GM21423 (cell line): ENCODE measurements around the gene SCAPER.
A peak's percentile ranks its signal among the peaks of the same experiment; 100 is the strongest.
"Not testable (repeated sequence)": the region's sequence is repeated elsewhere in the genome, so short reads cannot be mapped to it uniquely, and the experiment has no call there.

Experiments used
- ATAC-seq: cut with Tn5 transposase; IDR thresholded peaks from one replicate; pipeline ENCODE4 v1.9.1; 2021; ENCODE audit warnings: mild to moderate bottlenecking, moderate library complexity; ENCODE audit not compliant: unreplicated experiment

Gene SCAPER

DNA sequence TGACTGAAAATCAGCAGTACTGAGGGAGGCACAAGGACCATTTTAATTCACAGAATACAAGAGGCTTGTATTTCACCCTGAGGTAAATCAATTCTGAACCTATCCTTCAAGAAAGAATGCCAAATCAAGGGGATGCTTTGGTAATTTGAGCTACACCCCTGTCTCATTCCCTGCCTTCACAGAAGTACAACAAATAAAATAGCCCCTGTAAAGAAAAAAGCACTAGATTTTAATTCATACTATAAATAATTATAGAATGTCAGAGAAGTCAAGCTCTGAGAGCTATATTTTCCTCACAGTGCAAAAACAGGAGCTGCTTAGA is 319.6 kb downstream of the SCAPER start:
- no peak for ATAC-seq

DNA sequence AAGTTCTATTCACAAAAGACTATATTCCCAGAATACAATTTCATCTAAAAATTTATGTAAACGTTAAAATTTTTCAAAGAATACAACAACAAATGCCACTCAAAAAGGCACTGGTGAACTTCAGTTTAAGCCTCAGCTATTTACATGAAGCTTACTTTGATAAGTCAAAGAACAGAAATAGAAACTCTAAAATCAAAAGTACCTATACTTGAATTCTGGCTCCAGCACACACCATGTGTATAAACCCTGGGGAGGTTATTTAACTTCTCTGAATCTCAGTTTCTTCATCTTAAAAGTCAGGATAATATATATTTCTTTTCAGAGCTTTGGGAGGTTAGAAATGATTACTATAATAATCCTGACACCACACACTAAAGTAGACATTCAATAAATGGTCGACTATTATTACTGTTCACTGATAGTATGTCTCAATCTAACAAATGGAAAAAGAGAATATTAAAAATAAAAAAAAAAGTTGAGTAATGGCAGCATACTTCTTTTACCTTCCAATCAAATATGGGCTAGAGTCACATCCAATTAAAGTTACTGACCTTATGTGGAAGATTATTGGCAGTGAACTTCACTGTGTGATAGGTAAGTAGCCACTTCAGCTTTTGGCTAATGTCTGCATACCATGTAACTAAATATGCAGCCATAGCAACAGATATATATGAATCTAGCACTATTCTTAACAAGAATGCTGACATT is 320.1 kb downstream of the SCAPER start:
- ATAC-seq: no peak

DNA sequence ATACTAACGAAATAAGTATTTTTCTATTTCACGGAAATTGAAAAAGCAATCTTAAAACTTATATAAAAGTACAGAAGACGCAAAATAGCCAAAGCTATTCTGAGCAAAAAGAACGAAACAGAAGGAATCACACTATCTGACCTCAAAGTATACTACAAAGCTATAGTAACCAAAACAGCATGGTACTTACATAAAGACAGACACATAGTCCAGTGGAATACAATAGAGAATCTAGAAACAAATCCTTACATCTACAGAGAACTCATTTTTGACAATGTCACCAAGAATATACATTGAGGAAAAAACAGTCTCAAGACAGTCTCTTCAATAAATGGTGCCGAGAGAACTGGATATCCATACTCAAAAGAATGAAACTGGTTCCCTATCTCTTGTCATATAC is 322.6 kb downstream of the SCAPER start:
- no peak for ATAC-seq

DNA sequence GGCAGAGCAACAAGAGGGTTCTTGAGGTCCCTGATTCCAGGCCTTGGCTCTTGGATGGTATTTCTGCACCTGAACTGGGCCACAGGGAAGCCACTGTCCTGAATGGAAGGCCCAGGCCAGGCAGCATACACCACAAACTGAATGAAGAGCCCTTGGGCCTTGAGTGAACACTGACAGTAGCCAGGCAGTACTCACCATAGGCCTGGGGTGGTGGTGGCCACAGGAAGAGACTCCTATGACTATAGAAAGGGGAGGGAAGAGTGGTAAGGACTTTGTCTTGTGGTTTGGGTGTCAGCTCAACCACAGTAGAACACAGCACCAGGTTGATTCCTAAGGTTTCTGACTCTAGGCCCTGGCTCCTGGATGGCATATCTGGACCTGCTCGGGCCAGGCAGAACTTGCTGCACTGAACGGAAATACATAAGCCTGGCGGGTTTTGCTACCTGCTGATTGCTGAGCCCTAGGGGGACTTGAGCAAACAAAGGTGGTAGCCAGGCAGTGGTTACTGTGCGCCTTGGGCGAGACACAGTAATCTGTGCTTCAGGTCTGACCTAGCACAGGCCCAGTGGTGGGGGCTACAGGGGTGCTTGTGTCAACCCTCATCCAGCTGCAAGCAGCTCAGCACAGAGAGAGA is 327.1 kb downstream of the SCAPER start:
- no peak for ATAC-seq

DNA sequence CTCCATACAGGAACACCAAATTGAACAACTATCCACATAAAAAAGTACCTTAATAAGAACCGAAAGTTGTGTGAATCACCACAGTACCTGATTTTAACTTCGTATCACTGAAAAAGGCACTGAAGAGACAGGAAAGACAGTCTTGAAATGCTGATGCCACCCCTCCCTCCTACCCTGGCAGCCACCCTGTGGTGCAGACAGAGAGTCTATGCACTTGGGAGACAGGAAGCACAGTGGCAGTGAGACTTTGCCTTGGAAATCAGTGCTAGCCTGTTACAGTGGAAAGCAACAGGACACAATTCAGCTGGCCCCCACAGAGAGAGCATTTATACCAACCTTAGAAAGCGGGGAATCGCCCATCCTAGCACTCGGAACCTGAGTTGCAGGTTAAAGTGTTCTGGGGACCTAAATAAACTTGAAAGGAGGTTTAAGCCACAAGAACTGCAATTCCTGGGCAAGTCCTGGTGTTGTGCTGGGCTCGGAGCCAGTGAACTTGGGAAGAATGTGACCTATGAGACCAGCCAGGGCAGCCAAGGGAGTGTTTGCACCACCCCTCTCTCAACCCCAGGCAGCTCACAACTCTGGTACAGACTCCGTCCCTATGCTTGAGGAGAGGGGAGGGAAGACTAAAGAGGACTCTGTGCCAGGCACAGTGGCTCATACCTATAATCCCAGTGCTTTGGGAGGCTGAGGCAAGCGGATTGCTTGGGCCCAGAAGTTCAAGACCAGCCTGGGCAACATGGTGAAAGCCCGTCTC is 328.4 kb downstream of the SCAPER start:
- no peak for ATAC-seq

DNA sequence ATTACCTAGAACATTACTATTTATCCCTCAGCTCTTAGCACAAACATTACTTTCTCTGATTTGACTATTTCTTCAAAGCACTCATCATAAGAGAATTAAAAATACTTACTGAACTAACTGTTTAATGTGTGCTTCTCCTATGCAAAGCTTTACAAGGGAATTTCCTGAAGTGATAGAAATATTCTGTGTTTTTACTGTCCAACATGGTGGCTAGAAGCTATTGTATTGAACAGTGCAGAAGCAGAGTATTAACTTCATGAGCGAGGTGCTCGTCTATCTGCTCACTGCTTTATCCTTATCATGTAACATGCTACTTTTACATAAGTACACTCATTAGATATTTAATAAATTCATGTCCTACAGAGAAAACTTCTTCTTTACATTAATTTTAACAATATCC is 329.5 kb downstream of the SCAPER start:
- peak; percentile 3 for ATAC-seq

DNA sequence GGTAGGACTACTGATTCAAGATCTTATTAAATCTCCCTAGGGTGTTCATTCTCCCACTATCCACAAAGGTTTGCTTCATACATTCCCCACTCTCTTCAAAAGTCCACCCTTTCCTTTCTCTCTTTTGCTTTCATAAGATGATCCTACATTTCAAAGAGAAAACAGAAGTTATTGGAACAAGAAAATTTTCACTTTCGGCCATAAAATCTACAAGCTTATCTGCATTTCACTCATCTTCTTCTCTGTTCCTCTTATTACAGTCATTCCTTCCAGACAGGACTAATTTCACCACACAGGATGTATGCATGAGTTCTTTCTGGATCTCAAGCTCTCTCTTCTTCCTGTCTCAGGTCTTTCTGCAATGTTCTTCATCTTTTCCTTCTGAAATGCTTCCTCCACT is 329.9 kb downstream of the SCAPER start:
- peak; percentile 89 for ATAC-seq

DNA sequence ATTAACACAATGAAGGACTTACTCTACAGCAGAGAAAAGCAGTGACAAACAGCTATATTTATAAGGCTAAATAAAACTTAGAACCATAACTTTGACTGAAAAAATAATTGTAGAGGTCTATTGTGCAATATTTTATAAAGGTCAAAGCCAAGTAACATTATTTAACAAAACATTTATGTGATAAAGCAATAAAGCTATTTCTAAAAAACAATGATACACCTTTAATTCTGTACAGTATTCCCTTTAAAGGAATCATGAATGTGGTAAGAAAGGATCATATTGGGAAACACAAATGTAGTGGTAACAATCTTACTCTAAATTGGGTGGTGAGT is 332.2 kb downstream of the SCAPER start:
- ATAC-seq: no peak

DNA sequence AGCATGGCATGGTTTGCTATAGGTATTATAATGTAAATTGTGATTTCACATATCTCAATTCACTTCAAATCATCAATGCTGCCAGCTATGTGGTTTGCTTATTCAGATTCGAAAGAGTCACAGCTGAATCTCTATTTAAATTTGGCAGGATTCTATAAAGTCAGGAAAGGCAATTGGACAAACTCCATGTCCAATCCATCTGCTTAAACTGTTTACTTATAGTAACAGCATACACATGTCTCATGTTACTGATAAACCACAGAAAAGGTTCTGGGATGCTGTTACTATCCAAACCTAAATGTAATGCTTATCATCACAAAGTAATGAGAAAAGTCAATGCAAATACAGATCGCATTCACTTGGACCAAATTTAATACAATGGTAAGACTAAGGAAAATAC is 338.9 kb downstream of the SCAPER start:
- ATAC-seq: no peak

DNA sequence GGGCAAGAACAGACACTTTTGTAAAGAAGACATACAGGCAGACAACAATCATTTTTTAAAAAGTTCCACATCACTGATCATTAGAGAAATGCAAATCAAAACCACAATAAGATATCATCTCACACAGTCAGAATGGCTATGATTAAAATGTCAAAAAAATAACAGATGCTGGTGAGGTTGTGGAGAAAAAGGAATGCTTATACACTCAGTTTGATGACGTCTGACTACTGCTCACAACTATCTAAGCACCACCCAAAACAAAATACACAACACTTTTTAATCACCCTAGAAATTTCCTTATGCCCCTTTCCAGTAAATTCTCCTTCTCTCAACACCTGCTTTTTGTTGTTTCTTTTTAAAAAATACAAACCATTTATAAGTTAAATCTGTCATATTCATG is 339.8 kb downstream of the SCAPER start:
- no peak for ATAC-seq

DNA sequence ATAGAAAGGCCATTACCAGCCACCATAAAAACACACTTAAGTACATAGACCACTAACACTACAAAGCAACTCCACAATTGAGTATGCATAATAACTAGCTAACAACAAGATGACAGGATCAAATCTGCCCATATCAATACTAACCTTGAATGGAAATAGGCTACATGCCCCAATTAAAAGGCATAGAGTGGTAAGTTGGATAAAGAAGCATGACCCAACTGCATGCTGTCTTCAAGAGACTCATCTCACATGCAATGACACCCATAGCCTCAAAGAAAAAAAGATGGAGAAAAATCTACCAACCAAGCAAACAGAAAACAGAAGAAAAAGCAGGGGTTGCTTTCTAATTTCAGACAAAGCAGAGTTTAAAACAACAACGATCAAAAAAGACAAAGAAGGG is 349.9 kb downstream of the SCAPER start:
- no peak for ATAC-seq

DNA sequence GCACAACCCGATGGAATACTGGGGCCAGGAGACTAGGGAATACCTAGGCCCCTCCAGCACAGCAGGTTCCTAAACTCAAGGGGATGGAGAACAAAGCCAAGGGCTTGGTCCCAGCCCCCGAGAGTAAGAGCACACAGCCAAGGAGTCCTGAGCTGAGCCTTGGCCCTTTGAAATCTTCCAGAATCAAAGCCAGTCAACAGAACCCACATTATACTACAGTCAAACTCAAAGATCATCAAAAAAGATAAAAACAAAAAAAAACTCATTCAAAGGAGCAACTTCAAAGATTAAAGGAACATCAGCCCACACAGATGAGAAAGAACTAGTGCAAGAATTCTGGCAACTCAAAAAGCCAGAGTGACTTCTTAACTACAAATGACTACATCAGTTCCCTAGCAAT is 351.6 kb downstream of the SCAPER start:
- no peak for ATAC-seq

DNA sequence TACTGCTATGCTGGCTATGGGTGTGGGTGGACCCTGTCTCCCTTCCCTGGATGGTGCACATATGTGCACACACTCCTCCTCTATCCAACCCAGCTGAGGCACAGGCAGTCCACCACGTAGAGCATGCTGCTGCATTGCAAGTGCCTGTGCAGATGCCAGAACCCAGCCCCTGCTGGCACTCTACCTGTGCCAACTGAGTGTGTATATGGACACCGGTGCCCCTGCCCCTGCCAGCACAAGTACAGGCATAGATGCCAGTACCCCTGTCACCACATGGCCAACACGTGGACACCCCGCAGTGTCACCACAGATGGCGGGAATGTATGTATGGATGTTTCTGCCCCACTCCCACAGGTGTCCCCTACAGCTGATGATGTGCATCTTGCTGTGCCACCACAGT is 352.0 kb downstream of the SCAPER start:
- ATAC-seq: no peak

DNA sequence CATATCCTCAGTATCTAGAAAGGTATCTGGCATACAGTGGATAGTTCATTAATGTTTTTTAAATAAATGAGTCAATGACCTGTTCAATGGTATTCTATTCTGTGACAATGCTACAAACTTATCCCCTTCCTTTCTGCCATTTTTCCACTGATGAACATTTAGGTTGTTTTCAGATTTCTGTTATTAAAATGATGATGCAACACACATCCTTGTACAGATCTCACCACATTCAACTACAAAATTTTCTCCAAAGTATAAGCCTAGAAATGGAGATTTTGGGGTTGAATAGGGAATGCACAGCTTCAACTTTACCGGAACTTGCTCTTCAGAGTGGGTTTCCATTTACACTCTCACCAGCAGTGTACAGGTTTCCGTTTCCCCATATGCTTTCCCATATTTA is 358.3 kb downstream of the SCAPER start:
- no peak for ATAC-seq

DNA sequence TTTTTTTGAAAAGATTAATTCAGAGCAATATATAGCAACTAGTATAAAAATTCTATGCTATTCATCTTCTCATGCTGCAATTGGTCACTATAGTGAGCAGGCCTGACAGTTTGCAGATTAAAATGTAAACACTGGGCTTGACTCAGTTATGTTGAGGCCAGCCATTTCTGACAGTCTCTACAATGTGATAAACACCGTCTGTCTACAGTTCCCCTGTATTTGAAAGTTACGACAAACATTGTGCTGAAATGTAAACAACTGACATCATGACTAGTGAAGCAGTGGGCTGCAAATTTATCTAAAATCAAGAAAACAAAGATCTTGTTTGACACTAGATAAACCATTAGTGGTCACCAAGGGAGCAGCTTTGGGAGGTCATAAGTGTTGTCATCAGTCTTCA is 371.1 kb downstream of the SCAPER start:
- no peak for ATAC-seq

DNA sequence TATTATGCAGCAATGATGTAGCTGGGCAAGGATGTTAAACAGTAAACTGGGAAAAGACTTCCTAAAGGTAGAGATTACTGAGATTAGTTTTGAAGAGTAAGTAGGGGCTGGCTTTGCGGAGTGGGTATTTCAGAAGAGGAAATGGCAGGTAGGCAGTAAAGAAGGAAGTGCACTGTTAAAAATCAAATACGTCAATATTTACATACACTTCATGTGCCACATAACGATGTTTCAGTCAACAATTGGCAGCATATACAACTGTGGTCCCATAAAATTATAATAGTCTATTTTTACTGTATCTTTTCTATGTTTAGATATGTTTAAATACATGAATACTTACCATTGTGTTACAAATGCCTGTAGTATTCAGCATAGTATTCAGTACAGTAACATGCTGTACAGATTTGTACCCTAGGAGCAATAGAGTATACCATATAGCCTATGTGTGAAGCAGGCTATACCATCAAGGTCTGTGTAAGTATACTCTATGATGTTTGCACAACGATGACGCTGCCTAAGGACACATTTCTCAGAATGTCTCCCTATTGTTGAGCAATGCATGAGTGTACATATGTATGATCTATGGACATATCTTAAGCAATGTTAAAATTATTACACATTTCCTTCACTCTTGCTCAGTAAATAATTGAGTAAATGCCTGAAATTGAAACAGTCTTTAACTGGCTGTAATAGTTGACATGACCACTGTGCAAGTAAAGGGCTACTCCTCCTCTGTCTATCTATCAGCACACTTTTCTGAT is 371.9 kb downstream of the SCAPER start:
- ATAC-seq: no peak

DNA sequence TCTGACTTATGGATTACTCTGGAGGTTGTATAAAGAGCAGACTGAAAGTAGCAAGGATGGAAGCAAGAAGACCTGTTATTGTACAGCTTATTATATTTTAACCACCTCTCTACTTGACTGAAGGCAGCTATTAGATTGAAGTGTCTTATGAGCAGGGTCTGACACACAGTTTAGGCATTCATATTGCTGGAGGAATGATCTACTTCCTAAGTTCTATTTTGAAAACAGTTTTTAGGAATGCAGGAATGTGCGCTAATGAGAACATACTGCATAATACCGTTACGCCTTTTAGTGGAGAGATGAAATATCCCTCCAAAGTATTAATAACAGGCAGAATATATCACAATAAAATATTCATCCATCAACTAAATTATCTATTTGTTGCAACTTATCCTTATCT is 375.2 kb downstream of the SCAPER start:
- ATAC-seq: no peak

DNA sequence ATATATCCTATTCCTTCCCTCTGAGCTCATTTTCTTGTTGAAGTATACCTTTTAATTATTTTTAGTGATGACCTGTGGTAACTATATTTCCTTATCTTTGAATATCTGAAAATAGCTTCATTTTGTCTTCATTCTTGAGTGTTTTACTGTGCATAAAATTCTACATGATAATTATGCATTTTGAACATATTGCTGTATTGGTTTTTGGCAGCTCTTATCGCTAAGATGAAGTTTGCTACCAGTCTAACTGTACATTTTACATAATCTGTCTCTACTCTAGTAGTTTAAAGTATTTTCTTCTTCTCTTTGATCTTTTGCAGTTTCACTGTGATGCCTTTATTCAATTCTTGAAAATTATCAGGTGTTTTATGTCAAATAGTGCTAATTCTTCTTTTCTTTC is 379.0 kb downstream of the SCAPER start:
- no peak for ATAC-seq

DNA sequence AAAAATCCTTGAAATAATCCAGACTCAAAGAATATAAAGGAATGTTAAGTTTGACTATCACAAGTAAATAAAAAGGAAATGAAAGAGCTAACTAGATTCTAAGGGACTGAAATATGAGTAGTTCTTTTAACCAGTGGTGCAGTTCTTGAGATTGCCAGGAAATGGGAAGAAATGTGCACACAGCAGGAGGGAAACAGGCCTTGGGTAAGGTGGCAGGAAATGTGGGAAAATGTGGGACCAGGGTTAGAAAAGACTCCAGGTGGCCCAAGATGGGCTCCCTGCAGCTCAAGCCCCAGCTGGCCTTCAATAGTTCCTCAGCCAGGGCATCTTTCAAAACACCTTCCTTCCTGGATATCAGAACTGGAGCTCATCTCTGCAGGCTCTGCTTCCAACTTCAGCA is 387.2 kb downstream of the SCAPER start:
- no peak for ATAC-seq

DNA sequence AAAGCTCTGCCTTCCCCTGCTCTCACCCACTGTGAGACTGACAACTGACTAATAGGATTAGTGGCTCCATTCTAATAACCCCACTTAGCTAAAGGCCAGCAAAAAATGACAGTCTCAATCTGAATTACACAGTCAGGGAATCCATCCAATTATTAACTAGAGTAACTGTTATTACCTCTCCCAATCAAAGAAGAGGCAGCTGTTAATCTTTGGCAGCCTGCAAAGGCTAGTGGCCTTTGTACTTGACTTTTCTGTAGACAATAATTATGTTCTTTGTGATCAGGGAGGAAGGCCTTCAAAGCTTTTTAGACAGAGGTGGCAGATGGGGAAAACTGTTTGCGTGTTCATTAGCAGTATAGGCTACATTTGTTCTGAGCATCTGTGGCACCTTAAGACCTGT is 390.9 kb downstream of the SCAPER start:
- ATAC-seq: no peak

DNA sequence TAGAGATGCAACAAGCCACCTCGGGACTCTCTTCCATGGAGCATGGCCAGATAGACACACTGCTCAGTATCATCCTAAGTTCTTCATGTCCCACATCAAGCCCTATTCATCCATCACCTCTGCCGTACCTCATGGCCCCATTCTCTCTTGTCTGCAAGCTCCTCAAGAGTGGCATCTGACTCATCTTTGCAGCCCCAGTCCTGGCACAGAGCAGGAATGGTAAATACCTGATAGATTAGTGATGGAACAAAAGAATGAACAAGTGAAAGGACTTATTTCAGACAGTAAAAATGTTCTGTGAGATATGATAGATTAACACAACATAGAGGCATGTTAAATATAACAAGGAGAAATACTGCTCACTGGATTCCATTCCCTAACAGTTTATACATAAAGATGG is 392.2 kb downstream of the SCAPER start:
- no peak for ATAC-seq

DNA sequence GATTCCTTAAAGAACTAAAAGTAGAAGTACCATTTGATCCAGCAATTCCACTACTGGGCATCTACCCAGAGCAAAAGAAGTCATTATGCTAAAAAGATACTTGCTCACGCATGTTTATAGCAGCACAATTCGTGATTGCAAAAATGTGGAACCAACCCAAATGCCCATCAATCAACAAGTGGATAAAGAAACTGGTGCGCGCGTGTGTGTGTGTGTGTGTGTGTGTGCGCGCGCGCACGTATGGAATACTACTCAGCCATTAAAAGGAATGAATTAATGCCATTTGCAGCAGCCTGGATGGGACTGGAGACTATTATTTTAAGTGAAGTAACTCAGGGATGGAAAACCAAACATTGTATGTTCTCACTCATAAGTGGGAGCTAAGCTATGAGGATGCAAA is 394.5 kb downstream of the SCAPER start:
- not testable (repeated sequence) for ATAC-seq
